HG03521 (cell line): ENCODE measurements around the gene TMEM203.
A peak's percentile ranks its signal among the peaks of the same experiment; 100 is the strongest.

Experiments used
- ATAC-seq: cut with Tn5 transposase; IDR thresholded peaks from one replicate; pipeline ENCODE4 v1.9.1; 2021; ENCODE audit warnings: mild to moderate bottlenecking, moderate library complexity; ENCODE audit not compliant: unreplicated experiment

TMEM203 gene

DNA sequence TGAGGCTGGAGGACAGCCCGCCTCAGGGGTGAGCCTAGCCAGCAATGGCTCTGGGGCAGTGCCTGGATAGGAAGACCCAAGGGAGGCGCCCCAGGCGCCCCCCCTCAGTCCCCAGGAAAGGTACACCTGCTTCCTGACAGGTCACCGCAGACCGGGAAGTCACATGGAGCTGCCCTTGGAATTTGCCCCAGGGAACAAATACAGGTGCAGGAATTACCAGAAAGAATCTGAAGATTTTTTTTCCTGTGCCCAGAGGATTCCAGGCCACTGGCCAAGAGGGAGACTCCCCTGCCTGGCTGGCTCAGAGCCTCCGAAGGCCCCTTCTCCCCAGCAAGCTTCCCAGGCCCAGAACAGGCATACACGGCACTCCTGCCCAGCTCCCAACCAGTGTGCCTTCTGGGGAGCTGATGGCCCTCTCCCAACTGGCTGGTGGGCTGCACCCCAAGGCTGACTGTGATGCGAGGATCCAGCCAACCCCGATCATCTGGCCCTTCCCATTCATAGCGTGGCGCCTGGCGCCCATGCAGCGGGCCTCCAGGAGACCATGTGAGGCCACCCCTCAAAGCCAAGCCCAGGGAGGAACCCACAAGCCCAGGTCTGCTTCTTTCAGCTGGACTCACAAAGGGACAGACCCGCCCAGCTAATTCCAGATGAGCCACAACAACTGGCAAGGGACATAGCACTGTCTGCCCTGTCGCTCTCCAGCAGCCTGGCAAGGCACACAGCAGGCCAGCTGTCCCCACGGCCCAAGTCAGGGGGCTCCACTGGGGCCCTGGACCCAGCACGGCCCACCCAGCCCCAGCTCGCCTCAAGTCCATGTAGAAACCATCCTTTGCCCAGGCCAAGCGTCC, 7.2 kb downstream of the TMEM203 start:
- ATAC-seq: no peak

DNA sequence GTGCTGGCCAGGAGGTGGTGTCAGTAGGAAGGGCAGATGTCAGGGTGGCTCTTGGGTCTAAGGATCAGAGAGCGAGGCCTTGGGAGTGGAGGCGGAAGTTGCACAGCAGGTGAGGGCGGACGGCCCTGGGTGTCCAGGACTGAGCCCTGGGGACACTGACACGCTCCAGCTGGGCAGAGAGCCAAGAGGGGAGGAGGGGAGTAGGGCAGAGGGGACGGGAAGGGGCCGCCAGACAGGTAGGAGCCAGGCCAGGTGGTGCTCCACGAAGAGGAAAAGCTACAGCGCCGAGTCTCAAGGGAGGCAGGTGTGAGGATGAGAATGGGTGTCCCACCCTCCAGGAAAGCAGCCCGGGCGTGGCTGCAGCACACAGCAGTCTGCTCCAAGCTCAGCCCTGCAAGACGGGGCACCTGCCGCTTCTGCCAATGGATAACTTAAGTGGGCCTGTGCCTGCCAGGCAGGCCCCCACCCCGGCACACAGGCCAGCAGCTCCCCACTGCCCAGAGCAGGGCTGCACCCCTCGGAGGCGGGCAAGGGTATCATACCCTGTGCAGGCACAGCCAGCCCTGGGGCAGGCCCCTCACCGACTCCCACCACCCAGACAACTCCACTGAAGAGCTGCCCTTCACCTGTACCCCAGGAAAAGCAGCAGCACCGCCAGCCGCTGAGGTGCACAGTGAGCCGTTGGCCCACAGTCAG, 9.8 kb downstream of the TMEM203 start:
- ATAC-seq: no peak

- no peak for ATAC-seq
Measured at GRCh38 chr9:137194909-137195308, 10.5 kb downstream of the TMEM203 start.

DNA sequence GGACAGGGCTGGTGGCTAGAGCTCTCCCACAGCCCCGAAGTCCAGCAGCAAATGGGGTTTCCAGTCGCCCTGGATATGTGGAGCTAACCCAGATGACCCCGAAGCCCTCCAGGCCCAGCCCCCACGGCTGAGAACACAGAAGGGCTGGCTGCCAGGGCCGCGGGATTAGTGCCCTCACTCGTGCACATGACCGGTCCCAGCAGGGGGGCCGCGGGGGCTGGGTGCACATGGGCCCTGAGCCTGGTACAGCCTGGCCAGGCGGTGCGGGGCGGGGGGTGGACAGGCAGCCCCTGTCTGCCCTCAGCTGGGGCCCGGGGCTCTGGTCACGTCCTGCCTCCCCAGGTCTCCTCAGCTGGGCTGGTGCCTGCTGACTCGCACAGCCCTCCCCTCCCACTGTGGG, 11.1 kb downstream of the TMEM203 start:
- no peak for ATAC-seq

GRCh38 chr9:137193771-137194170, 11.7 kb downstream of the TMEM203 start:
- ATAC-seq: no peak

GRCh38 chr9:137192859-137193258, 12.6 kb downstream of the TMEM203 start:
- no peak for ATAC-seq

DNA sequence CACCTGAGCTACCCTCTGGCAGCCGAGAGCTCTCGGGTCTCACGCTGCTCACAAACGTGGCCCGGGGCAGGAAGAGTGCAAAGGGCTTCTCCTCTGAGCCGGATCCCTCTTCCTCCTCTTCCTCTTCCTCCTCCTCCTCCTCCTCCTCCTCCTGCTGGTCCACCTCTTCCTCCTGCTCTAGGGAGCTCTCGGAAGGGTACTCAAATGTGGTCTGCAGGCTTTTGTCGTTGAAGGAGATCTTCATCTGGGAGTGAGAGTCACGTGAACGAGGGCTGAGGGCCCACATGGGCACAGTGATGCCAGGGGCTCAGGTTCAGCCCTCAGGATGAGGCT, 13.0 kb downstream of the TMEM203 start:
- no peak for ATAC-seq

GRCh38 chr9:137191691-137192447, 13.6 kb downstream of the TMEM203 start:
- no peak for ATAC-seq

- no peak for ATAC-seq
Measured at GRCh38 chr9:137191245-137191644, 14.2 kb downstream of the TMEM203 start.

- no peak for ATAC-seq
Measured at GRCh38 chr9:137190315-137190856, 15.1 kb downstream of the TMEM203 start.

DNA sequence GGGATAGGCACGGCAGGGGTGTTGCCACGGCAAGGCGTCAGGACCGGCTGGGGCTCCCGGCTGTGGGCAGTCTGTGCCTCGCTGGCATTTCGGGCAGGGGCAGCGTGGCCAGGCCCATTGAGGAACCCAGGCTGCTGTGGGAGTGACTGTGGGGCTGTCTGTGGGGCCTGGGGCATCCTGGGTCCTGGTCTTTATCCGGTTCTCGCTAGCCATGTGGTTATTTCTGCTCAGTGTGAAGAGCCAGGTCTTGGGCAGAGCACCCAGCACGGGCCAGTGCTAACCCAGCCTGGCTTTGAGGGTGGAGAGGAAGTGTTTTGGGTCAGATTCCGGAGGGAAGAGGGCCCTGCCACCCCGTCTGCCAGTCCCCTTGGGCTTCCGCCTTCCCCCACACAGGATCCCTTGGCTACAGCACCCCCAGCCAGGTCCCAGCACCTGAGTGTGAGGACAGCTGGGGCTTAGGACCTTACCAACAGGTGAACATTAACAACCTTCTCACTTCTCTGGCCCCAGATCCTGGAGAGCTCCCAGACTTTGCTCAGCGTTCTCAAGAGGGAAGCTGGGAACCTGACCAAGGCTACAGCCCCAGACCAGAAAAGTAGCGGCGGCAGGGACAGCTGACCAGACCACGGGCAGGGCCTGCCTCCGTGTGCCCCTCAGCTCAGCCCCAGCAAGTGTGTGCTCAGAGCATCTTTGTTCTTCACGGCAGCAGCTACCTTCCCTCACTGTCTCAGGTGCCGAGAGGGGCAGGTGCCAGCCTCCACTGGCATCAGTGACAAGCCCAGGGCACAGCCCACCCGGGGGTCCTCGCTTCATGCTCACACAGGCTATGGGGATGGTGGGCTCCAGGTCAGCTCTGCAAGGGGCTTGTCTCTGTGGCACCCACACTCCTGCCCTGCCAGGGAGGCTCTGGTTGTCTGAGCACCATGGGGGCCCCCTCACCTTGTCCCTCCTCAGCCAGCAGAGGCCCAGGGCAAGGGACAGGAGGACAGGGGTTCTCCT, 15.9 kb downstream of the TMEM203 start:
- ATAC-seq: no peak

GRCh38 chr9:137188490-137189296, 16.8 kb downstream of the TMEM203 start, which contains the start of the genes ANAPC2 and SSNA1:
Gene ANAPC2 (minus strand): TSS chr9:137188560. CDS start chr9:137188532, 28 bp downstream.
Gene SSNA1 (plus strand): TSS chr9:137188676. CDS start chr9:137188727, 51 bp downstream.
- peak; percentile 76 for ATAC-seq

DNA sequence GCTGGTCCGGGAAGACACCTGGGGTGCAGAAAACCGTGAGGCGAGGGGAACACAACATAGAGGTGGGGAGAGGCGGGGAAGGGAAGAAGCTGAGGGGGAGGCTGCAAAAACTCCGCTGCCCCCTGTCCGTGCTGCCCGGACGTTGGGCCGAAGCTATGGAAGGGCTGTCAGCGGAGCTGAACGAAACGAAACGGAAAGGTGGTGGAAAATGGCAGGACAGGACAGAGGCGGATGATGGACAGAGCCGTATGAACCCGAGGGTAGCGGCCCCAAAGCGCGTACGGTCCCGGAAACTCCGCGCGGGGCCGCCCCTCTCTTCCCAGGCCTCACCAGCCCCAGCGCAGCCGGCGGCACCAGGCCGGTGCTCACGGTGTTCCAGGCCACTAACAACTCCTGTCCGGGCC, 17.4 kb downstream of the TMEM203 start:
- peak; percentile 2 for ATAC-seq

- ATAC-seq: no peak
Measured at GRCh38 chr9:137187386-137187785, 18.1 kb downstream of the TMEM203 start.

- no peak for ATAC-seq
Measured at GRCh38 chr9:137186385-137186784, 19.1 kb downstream of the TMEM203 start.

- no peak for ATAC-seq
Measured at GRCh38 chr9:137185921-137186320, 19.5 kb downstream of the TMEM203 start.

DNA sequence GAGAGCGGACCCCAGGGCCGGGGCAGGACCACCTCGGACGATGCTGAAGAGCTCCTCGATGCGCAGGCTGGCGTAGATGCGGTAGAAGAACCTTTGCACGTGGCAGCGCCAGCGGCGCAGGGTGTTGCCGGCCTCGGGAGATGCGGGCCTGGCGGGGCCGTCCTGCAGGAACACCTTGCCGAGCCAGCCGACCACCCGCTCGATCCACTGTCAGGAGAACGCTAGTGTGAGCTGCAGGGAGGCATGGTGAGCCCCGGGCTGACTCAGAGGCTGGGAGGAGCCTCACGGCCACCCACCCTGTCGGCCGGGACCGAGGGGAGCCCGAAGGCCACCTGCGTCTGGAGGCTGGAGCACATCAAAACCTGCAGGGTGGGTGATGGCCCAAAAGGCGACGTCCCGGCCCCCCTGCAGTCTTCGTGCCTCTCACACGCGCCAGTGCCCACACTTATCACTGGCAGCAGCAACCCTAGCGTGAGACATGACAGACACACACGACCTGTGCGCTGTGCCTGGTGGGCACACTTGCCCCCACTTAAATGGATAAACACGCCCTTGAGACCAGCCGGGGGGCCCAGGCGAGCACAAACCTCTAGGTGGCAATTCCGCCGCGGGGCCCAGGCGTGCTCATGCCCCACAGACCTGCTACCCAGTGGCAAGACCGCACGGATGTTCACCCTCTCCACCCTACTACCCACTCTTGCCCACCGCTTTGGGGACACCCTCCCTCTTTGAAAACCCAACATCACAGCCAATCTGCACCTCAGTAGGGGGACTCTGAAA, 20.4 kb downstream of the TMEM203 start:
- ATAC-seq: no peak

DNA sequence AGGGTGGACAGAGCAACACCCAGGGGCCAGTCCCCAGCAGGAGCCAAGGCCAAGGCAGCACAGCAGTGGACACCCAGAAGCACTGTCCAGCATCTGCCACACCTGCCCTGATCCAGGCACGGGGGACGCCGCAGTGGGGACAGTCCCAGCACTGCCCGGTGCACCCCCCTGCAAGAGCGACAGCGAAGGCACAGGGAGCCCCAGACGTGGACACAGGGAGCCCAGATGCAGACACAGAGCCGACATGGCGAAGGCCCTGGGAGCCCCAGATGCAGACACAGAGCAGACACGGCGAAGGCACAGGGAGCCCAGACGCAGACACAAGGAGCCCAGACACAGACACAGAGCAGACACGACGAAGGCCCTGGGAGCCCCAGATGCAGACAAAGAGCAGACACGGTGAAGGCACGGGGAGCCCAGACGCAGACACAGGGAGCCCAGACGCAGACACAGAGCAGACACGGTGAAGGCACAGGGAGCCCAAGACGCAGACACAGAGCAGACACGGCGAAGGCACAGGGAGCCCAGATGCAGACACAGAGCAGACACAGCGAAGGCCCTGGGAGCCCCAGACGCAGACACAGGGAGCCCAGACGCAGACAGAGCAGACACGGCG, 21.4 kb downstream of the TMEM203 start:
- no peak for ATAC-seq
